Renal cortex interstitium (tissue), 11 donors: ENCODE measurements around the gene FNDC3B. TPM values are rescaled to one million over a fixed set of nuclear protein-coding genes. Genes with fewer than 3 reads are reported as not detected.

Experiments used
- DNase-seq, 11 donors: peaks; one replicate each; pipeline ENCODE4 v3.0.0-alpha.2; 2013; ENCODE audit warnings: low read depth in 9 of 11, low spot score in 4 of 11; ENCODE audit errors: extremely low read depth in 1 of 11
- polyA plus RNA-seq, 3 donors: library from polyadenylated mRNA; unstranded; fragments of 120-200 nt; gene quantifications; one replicate each; pipeline ENCODE4 v1.2.1, GENCODE V29; 2013; ENCODE audit not compliant: insufficient read length in 3 of 3

FNDC3B gene
- polyA plus RNA-seq, 3 donors: 55.0 to 61.0 (median 59.9) TPM

DNA sequence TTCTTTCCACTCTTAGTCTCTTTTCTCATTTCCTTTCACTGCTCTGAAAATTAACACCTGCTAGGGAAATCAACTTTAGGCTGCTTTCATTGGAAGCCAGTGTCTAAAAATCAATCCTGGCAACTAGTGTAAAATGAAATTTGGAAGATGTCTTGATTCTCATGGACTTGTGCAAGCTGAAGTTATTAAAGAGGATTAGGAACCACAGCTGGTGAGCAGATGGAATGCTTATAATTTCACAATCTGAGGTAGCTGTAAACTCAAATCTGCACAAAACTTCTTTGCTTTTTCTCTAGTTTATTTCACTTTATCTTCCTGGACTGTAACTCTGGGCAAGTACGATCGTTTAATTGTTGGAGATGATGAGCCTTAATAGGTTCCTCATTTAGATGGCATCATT is 233.3 kb downstream of the FNDC3B start:
- DNase-seq: no peak

DNA sequence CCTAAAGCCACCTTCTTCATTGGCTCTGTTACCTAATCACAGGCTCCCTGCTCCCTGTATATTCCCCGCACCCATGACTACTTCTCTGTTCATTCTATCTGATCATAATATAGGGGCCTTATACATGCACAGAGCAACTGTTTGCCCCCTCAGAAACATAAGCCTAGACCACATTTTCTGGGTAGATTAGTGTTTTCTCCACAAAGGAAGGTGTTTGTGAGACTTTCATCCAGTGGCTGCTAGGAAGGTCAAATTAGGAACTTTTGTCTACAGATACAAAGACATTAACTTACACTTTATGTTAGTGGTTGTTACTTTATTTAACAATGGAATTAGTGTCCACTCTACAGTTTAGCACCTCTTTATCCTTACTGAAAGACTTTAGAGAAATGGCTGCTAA is 234.0 kb downstream of the FNDC3B start:
- no peak for DNase-seq

DNA sequence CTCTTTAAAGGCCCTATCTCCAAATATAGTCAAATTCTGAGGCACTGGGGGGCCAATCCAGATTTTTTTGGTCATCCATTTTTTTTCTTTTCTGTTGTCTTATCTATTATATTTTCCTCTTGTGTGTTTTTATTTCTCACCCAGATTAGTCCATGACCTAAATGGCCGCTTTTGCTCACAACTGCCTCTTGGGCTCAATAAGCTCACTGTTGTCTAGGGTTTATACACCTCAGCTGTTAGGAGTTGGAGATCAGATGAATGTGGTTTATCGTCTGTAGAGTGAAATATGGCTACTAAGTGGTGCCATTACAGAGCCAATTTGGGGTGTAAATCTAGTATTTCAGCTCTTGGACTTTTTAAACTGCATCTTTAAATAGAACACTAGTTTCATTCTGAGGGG is 235.5 kb downstream of the FNDC3B start:
- no peak for DNase-seq

DNA sequence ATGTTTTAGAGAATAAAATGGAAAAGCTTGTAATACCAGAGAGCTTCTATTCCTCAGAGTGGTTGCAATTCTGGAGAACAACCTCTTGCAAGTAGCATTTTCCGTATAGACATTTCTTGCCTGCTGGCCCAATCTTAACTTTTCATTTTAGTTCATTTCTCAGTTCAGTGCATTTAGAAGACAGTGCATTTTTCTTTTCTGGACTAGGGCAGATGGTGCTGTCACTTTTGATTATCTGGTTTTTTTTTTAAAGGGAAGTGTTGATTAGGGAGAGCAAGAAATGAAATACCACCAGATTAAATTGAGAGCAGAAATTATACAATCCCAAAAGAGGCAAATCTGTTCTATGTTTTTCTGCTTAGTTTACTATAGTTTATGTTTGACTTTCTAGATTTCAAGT is 236.2 kb downstream of the FNDC3B start:
- DNase-seq: no peak

DNA sequence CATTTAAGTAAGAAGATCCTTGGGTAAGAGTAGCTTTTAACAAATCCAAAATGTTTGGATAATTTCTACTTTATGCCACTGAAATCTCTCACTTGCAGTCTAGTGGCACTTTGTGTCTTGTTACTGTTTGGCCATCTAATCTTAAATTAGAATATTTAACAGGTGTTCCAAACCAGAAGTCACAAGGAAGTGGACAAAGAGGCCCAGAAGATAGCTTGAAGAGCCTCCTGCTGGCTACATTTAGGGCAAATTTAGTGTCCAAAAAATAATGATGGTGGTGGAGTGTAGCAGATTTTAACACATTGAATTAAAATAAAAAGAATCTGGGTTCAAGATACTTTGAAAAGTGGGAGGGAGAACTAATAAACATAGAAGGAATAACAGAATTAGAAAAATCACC is 236.7 kb downstream of the FNDC3B start:
- DNase-seq: no peak

DNA sequence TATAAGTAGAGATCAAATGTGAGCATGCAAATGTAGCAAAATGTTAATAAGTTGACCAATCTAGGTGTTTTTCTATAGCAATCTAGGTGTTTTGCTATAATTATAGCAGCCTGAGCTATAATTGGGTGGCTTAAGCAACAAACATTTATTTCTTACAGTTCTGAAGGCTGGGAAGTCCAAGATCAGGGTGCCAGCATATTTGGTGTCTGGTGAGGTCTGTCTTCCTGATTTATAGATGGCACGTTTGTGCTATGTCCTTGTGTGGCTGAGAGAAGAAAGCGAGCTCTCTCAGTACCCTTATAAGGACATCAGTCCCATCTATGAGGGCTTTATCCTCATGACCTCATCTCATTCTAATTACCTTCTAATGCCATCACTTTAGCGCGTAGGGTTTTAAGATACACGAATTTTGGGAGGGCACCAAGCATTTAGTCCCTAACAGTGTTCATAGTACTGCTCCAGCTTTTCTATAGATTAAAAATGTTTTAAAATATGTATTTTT is 237.8 kb downstream of the FNDC3B start:
- no peak for DNase-seq

DNA sequence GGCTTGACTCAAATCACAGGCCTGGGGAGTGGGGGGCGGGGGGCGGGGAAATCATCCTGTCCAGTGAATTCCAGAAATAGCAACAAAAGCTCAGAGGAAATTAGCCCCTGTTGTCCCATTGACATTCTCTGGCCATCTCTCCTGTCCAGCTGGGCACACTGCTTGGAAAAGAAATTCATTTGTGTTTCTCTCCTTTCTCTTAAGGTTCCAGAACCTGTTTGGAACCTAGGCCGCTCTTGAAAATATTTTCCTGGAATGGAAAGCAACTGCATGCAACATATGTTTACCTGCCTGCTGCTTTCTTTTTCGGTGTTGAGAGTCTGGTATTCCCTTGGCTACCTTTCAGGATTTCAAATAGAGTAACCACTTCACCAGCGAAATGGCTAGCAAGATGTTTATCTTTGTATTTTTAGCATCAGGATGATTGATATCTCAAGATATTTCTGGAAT is 239.8 kb downstream of the FNDC3B start:
- no peak for DNase-seq

DNA sequence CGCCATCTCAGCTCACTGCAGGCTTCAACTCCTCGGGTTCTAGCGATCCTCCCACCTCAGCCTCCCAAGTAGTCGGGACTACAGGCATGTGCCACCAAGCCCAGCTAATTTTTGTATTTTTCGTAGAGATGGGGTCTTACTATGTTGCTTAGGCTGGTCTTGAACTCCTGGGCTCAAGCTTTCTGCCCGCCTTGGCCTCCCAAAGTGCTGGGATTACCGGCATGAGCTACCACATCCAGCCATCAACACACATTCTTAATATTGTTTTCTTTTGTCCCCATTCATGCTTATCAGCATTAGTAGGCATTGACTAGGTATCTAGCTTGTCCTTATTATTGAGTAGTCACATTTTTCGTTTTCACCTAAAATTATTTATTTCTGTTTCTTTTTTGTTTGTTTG is 240.6 kb downstream of the FNDC3B start:
- no peak for DNase-seq

DNA sequence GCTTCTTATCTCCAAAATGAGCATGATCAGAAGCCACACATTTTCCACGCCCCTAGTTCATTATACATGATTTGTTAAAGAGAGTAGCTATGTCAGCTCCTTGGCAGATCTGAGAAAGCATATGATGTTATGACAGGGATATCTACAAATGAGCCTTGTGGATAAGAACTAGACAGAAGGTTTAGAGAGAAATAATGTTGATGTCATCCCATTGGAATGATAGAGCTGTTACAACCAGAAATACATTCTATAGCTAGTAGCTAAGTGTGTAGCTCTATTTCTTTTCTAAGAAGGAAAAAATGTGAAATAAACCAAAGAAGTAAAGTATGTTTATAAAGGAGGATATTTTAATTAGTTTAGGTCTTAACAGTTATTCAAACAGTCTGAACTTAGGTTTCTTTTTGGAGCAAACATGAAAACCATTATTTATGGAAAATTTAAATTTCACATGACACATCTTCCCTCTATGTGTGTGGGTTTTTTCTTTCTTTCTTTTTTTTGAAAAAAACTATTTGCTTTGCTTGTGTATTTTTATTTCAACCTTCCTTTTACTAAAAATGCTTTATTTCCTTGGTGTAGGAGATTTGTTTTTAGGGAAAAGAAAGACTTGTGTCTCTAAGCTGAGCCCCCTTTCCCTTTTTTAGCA is 241.2 kb downstream of the FNDC3B start:
- DNase-seq: no peak

DNA sequence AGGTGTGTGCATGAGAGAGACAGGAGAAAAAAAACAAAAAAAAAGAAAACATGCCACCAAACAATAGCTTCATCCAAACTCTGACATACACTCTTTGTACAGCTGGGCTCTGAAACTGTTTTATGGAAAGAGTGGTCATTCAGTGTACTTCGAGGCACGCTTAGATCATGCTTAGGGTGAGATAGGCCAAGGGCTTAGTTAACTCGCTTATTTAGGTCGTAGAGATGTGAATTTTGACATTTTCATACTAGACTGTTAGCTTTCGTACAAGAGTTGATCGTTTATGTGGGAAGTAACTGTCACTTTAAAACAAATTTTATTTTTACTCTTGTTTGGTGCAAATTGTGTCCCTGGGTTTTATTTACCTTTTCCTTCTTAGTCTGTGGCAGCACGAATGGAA is 242.5 kb downstream of the FNDC3B start:
- no peak for DNase-seq

DNA sequence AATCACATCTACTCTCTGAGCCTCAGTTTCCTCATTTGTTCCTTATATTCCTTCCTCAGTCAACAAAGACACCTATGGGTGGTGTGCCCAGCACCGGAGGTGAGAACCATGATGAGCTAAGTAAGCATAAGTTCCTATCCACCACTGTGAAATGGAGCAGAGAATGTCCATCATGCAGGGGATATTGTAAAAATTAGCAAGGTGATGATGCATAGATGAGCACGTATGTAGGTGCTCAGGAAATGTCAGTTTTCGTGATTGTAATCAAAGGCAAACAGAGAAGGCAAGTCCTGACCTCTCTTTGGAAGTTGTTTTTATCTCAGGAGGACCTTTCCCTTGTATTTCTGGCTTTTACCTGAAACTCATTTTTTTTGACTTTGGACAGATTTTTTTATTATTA is 243.5 kb downstream of the FNDC3B start:
- no peak for DNase-seq

DNA sequence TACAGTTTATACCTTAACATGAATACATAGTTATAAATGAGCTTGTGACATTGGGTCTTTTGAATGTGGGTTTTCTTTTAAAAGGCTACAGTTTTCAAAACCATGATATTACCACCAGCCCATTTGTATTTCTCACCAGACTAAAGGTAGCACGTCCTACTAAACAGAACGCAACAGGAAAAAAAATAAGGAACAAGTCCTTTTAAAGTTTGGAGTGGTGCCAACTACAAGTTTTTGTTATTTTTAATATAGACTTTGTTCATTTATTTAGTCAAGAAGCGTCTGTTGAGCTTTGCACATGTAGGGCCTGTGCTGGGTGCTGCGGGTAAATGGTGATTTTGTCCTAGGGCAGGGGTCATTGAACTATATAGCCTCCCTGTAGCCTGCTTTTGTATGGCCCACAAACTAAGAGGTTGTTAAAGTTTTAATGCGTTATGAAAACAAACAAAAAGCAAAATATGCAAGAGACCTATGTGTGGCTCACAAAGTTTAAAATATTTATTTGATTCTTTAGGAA is 244.5 kb downstream of the FNDC3B start:
- DNase-seq: no peak

DNA sequence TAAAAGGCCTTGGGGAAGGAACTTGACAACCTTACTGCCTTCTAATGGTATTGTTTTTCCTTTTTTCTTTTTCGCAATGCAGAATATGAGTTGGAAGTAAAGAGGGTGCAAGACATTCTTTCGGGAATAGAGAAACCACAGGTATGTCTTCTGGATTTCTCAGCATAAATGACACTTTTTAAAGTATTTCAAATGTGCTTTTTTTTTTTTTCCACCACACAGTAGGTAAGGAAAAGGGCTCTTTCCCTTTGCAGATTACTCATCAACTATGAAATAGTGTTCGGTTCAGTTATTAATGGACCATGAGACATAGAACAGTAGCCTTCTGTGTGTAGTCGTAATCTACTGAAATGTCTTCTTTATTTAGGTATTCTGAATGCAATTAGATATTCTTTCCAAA is 246.5 kb downstream of the FNDC3B start:
- DNase-seq: no peak

DNA sequence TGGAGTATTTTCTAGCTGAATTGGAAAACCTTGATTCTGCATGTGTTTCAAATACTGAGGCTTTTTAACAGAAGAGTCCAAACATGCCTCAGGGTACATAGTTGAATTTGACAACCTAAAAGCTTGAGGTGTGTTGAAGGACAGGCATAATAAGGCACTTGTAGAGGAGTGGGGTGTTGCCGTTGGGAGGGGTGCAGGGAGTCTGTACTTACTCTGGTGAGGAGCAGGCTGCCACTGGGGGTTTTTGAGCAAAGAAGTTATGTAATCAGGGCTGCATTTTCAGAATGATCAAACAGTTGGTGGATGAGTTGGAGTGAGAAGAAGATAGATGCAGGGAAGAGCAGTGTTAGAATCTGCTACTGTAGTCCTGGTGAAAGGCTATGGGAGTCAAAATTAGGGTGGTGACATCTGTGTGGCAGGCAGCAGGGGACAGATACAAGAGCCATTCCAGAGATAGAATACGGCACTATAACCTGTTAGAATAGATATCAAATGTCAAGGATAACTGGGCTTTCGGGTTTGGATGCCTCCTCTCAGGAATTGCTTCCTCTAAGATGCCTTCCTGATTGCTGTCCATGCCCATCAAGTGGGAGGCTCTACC is 247.3 kb downstream of the FNDC3B start:
- DNase-seq: no peak

DNA sequence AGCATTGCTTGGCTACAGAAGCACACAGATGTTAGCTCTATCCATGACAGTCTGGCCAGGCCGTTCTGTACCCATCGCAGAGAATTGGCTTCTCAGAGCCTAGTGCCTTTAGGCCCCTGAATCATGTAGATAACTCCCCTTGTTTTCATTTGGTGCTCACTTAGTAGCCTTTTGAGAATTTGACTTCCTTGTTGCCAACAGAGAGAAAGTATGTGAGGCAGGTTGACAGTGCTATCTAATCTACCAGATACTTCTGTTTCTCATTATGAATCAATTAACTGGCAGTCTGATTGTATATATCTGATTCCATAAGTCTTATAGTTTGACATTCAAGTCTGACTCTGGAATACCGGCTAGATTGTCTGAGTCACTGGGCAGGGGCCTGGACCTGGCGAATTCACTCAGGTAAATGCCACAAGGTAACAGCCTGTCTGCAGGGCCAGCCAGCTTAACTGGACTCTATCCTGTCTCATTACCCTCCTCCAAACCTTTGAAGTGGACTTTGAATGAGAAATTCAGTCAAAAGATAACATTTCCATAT is 248.6 kb downstream of the FNDC3B start:
- DNase-seq: no peak

DNA sequence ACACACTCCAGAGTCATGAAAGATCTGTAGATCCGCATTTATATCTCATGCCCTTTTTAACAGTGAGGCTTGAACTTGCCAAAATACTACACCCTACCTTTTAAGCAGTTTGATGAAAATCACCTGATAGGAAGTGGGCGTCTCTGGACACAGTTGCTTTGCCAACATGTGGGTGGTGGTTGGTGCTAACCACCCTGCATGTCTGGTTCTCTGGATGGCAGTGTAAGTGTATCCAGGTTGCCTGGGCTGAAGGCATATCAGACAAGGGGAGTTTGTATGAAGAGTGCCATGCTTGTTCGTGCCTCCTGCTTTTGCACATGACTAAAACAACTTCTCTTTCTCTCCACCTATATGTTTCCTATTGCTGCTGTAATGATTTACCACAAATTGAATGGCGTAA is 249.3 kb downstream of the FNDC3B start:
- no peak for DNase-seq

DNA sequence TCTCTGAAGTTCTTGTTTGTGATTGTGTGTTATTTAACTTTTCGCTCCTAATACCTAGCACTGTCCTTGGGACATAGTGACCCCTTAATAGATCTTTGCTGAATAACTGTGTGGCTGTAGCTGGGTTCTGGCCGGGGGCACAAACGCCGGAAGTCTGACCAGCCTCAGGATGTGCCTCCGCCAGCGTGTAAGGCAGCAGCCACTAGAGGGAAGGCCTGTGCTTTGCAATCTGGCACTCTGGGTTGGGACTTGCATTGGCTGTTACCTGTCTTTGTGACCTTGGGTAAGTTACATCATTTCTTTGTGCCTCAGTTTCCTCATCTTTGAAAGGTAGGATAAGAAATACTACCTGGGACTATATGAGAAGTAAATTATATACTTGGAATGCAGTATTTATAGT is 250.2 kb downstream of the FNDC3B start:
- no peak for DNase-seq

DNA sequence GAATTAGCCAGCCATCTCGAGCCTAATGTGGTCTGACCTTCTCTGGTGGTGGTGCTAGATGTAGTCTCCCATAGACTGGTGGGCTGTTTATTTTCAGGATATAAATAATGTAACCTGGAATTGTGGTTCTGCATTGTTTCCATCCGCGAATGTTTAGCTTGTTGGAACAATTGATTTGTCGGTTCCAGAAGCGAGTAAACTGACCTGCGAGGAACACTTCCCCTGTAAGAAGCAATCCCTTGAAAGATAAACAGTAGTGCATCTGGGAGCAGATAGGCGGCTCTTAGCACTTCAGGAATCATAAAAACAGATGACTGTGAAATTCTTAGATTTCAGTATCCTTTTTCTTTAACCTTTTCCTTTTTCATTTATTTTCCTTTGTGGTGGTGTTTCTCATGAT is 251.1 kb downstream of the FNDC3B start:
- DNase-seq: no peak

DNA sequence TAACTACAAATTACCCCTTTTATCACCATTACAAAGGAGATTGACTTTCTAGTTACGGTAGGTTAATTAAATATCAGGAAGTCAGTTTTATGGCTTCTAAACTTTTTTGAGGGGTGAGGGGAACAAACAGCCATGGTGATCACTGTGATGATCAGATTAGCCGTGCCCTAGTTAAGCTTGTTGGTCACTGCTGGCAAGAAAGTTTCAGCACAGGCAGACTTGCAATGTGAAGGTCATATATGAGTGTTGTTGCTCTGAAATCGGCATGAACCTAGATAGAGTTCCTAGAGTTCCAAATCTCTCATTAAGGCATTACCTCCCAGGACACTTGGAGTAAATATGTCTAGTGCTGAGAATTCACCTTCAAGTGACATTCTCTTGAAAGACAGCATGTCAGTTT is 252.3 kb downstream of the FNDC3B start:
- DNase-seq: no peak

DNA sequence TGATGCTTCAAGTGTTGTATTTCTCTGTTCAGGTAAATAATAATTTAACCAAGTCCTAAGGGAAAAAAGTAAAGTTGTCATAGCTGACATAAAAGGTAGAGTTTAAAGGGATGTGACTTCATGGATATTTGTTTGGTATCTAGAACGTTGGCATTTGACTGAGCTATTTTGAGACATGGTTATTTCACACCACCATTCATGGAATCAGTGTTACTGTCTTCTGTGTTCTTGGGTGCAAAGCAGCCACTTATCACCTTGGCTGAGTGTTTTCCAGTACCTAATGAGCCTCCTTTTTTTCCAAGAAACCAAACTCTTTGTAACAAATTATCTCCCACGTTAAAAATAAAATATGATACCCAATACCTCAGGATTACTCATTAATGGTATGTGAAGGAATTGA is 253.0 kb downstream of the FNDC3B start:
- no peak for DNase-seq

DNA sequence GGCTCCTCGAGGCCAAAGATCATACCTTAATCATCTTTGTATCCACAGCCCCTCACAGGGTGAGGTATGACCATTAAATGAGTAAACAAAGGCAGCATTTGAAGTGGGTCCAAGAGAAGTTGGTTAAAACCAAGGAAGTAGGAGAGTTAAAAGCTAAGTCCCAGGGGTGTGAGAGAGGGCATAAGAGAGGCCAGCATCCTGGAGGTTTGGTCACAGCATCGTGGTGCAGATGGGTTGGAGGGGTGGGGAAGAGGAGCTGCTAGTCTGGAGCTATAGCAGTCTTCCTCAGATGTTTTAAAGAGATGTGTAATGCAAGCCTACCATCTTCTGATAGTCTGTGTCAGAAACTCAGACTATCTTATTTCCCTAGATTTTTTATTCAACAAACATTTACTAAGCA is 253.7 kb downstream of the FNDC3B start:
- no peak for DNase-seq
